Measurements from ENCODE around the gene SYNPR. TPM values are rescaled to one million over a fixed set of nuclear protein-coding genes. Genes with fewer than 3 reads are reported as not detected.

Gene SYNPR
- not detected for total RNA-seq
- not detected for polyA plus RNA-seq
- long read RNA-seq, donor 1, result 0 reads
- long read RNA-seq, donor 2, result 0 reads
- long read RNA-seq, donor 3, result 0 reads

DNA sequence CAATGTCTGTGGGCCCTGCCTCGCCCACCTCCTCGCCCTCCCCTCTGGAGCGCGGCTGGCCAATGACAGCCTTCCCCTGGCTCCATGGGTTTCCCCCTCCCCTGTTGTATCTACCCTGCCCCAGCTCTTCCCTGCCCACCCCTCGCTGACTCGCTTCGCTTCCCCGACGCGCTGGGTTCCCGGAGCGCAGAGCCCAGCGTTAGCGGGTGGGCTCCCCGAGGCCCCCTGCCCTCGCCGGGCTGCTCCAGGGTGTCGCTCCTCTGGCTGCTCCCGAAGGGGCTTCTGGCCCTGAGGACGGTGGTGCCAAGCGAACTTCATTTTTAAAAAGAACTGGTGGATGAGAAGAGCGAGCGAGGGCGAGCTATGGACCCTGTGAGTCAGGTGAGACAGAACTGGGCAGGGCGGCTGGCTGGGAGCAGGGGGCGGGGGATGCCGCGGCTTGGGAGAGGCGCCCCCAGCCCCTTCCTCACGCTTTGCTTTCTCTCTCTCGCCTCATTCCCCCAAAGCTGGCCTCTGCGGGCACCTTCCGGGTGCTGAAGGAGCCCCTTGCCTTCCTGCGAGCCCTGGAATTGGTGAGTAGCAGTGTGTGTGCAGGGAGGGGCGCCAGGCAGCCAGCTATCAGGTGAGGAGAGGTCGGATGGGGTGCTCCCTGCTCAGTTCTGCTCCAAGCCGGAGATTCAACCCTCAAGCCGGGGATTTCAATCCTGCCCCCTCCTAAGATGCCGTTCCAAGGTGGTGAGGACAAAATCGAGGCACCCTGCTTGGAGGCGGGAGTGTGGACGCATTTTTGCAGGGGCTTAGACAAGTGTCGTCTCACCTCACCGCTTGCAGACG lies at the start of gene SYNPR:
Gene SYNPR, plus strand, starts transcription at position 138 of the 834 bp plus-strand sequence.
- TF ChIP-seq POLR2A (IDR thresholded peaks at IDR 0.05), result no peak
- TF ChIP-seq CTCF (IDR thresholded peaks at IDR 0.05), result no peak
- TF ChIP-seq EP300 (IDR thresholded peaks at IDR 0.05), result no peak
- intact Hi-C loops (cut with DNase I), result no loop called here
- WGBS, 3 donors, result 1% methylated on average over 42 to 45 of the region's 45 CpGs
- Histone ChIP-seq H3K4me1 (ENCODE audit: insufficient read depth) (no peaks in the 10 kb centered on the region), H3K27ac (no peak within 1 kb of the TSS), H3K4me3 (no peak within 1 kb of the TSS), H3K36me3 (no peaks in the 10 kb centered on the region), H3K27me3 (no peaks in the 10 kb centered on the region), H3K9me3 (no peaks in the 10 kb centered on the region)
- no peak for DNase-seq

DNA sequence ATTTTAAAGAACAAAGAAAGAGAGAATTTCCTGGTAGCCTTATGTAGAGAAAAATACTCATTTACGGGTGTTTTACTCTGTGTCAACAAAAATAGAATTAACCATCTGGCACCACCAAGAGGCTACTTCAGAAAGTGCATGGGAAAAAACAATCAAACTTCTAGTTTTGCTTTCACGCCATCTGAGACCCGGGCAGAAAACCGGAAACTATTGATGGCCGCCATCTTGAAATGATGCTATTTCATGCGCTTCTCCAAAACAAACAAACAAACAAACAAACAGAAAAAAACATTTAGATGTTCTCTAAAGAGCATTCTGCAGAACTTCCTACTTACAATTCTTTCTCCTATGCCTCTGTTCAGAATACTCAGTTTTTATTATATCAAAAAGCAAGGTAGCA lies 49.4 kb upstream of the SYNPR start:
- WGBS, 3 donors, result 5 to 10% (median 9%) methylated on average over 6 of the region's 6 CpGs
- Histone ChIP-seq H3K9me3 (no peaks in the 10 kb centered on the region), H3K27me3 (no peaks in the 10 kb centered on the region), H3K27ac (no peak overlapping the region), H3K36me3 (no peaks in the 10 kb centered on the region), H3K4me1 (ENCODE audit: insufficient read depth) (no peaks in the 10 kb centered on the region), H3K4me3 (no peak overlapping the region)
- no peak for DNase-seq
- intact Hi-C loops (cut with DNase I), result no loop called here
- TF ChIP-seq POLR2A (IDR thresholded peaks at IDR 0.05), result no peak
- TF ChIP-seq CTCF (IDR thresholded peaks at IDR 0.05), result no peak
- no peak for TF ChIP-seq EP300 (IDR thresholded peaks at IDR 0.05)

GRCh38 chr3:63230146-63230545 lies 48.0 kb upstream of the SYNPR start:
- Histone ChIP-seq H3K27me3 (no peaks in the 10 kb centered on the region), H3K4me3 (no peak overlapping the region), H3K36me3 (no peaks in the 10 kb centered on the region), H3K27ac (no peak overlapping the region), H3K9me3 (no peaks in the 10 kb centered on the region), H3K4me1 (ENCODE audit: insufficient read depth) (no peaks in the 10 kb centered on the region)
- TF ChIP-seq POLR2A (IDR thresholded peaks at IDR 0.05) (no peak), CTCF (IDR thresholded peaks at IDR 0.05) (no peak), EP300 (IDR thresholded peaks at IDR 0.05) (no peak)
- no peak for DNase-seq
- intact Hi-C loops (cut with DNase I), result no loop called here

GRCh38 chr3:63231643-63232042 lies 46.5 kb upstream of the SYNPR start:
- Histone ChIP-seq H3K4me1 (ENCODE audit: insufficient read depth) (no peaks in the 10 kb centered on the region), H3K27ac (no peak overlapping the region), H3K4me3 (no peak overlapping the region), H3K9me3 (no peaks in the 10 kb centered on the region), H3K36me3 (no peaks in the 10 kb centered on the region), H3K27me3 (no peaks in the 10 kb centered on the region)
- DNase-seq, result no peak
- intact Hi-C loops (cut with DNase I), result no loop called here
- no peak for TF ChIP-seq EP300 (IDR thresholded peaks at IDR 0.05)
- TF ChIP-seq CTCF (IDR thresholded peaks at IDR 0.05), result no peak
- TF ChIP-seq POLR2A (IDR thresholded peaks at IDR 0.05), result no peak
- WGBS, 3 donors, result 43 to 61% (median 49%) methylated on average over 2 of the region's 2 CpGs
